CD4-positive, alpha-beta T cell (primary cell): ENCODE measurements around the gene PIMREG. TPM values are rescaled to one million over a fixed set of nuclear protein-coding genes. Genes with fewer than 3 reads are reported as not detected.

Source experiments
- ATAC-seq: fragments of 200-7000 bp; cut with Tn5 transposase; one replicate; pipeline ENCODE4 v1.10.0; 2022; ENCODE audit warnings: mild to moderate bottlenecking; ENCODE audit not compliant: poor library complexity
- CTCF ChIA-PET: fragments of 350-600 bp; sonication (Branson Sonifier 250); formaldehyde crosslinking; loops from one replicate; lab custom pipeline; 2021; ENCODE audit warnings: antibody characterized with exemption, inconsistent platforms; lab: Charles Lee
- POLR2A ChIA-PET: fragments of 350-600 bp; sonication (Branson Sonifier 250); formaldehyde crosslinking; loops from one replicate; lab custom pipeline; 2021; ENCODE audit warnings: antibody characterized with exemption, inconsistent platforms; lab: Charles Lee
- DNase-seq, 14 experiments: peaks; one replicate each; pipeline ENCODE4 v3.0.0-alpha.2; 2013 to 2020; ENCODE audit warnings: mixed read lengths in 2 of 14
- H3K27ac ChIP-seq, 2 donors: one replicate each; pipeline versions ENCODE4 v1.5.1 to v1.7.0; 2013; ENCODE audit warnings: low read length in 2 of 2, low read depth in 1 of 2, mild to moderate bottlenecking in 1 of 2
- H3K27me3 ChIP-seq, 2 experiments: 1 replicate in 1 of 2; 2 replicates in 1 of 2; pipeline versions ENCODE4 v1.6.1 to v1.7.0; 2013; ENCODE audit warnings: low read length in 2 of 2, control low read depth in 1 of 2, mild to moderate bottlenecking in 1 of 2, moderate library complexity in 1 of 2; ENCODE audit not compliant: insufficient read depth in 2 of 2, control insufficient read depth in 1 of 2
- H3K36me3 ChIP-seq: one replicate; pipeline ENCODE4 v1.6.1; 2013; ENCODE audit warnings: low read length, control low read depth; ENCODE audit not compliant: insufficient read depth
- H3K4me1 ChIP-seq: one replicate; pipeline ENCODE4 v1.6.1; 2013; ENCODE audit warnings: low read length, control low read depth; ENCODE audit not compliant: insufficient read depth
- H3K4me3 ChIP-seq: one replicate; pipeline ENCODE4 v1.5.1; 2013; ENCODE audit warnings: mild to moderate bottlenecking, low read length, moderate library complexity
- H3K9me3 ChIP-seq, 2 experiments: 1 replicate in 1 of 2; 2 replicates in 1 of 2; pipeline versions ENCODE4 v1.6.1 to v1.7.0; 2013; ENCODE audit warnings: low read length in 2 of 2, mild to moderate bottlenecking in 2 of 2, control low read depth in 1 of 2, moderate library complexity in 1 of 2; ENCODE audit not compliant: control insufficient read depth in 1 of 2, insufficient read depth in 1 of 2
- H3K27ac Mint-ChIP-seq: one replicate; pipeline ENCODE4 v1.8.0; 2020; ENCODE audit warnings: mixed read lengths
- H3K27me3 Mint-ChIP-seq: one replicate; pipeline ENCODE4 v1.8.0; 2021; ENCODE audit warnings: mixed read lengths
- H3K36me3 Mint-ChIP-seq: one replicate; pipeline ENCODE4 v1.8.0; 2021; ENCODE audit warnings: low read depth, mixed read lengths
- H3K4me1 Mint-ChIP-seq: one replicate; pipeline ENCODE4 v1.8.0; 2021; ENCODE audit warnings: low read depth, mixed read lengths
- H3K4me3 Mint-ChIP-seq: one replicate; pipeline ENCODE4 v1.8.0; 2020; ENCODE audit warnings: mild to moderate bottlenecking, mixed read lengths
- H3K9me3 Mint-ChIP-seq: one replicate; pipeline ENCODE4 v1.8.0; 2020; ENCODE audit warnings: mixed read lengths
- intact Hi-C, 2 experiments: fragments of 100-400 bp; cut with DNase I in 1 of 2; cut with micrococcal nuclease in 1 of 2; formaldehyde crosslinking; loops; one replicate each; pipeline versions ENCODE4 v1.15.1 to v1.9.0; 2023 to 2025; cut with DNase I, micrococcal nuclease
- total RNA-seq, 174 experiments: library from RNA in 2 of 174; stranded (reverse) in 2 of 174; gene quantifications; one replicate each; pipeline ENCODE4 v1.2.3 and lab custom pipeline; 2021 to 2026
- TF ChIP-seq, protein P1 (sequence below): fragments of 200-600 bp; IDR thresholded peaks from one replicate; pipeline ENCODE4 v1.8.0; 2022; ENCODE audit warnings: antibody characterized with exemption, mild to moderate bottlenecking

Gene PIMREG
- total RNA-seq, 2 experiments from 2014 or later = not detected

DNA sequence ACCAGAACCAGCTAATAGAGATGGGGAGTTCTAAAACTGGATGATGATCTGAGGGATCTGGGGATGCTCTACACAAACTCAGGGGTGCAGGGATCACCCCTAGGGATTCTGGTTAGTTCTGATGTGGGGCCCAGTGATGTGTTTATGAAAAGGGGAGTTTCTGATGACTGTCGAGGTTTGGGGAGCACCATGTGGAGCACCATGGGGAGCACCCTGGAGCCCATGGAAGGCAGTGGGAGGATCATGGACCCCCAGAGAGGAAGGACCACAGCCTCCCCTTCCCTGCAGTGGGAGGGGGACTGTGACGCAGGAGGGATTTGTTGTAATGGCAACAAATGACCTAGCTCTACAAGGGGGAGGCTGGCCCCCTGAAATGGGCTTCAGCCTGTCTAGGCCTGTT lies 18.4 kb downstream of the PIMREG start:
- H3K27me3 Mint-ChIP-seq = no peaks in the 10 kb centered on the region
- Histone ChIP-seq H3K4me3 (no peak overlapping the region), H3K27ac (no peak overlapping the region), H3K36me3 (no peaks in the 10 kb centered on the region), H3K9me3 (no peaks in the 10 kb centered on the region), H3K27me3 (no peaks in the 10 kb centered on the region), H3K4me1 (no peaks in the 10 kb centered on the region)
- POLR2A ChIA-PET = no interaction called here
- H3K9me3 Mint-ChIP-seq = no peaks in the 10 kb centered on the region
- intact Hi-C loops = no loop called here
- TF ChIP-seq, protein P1, sequence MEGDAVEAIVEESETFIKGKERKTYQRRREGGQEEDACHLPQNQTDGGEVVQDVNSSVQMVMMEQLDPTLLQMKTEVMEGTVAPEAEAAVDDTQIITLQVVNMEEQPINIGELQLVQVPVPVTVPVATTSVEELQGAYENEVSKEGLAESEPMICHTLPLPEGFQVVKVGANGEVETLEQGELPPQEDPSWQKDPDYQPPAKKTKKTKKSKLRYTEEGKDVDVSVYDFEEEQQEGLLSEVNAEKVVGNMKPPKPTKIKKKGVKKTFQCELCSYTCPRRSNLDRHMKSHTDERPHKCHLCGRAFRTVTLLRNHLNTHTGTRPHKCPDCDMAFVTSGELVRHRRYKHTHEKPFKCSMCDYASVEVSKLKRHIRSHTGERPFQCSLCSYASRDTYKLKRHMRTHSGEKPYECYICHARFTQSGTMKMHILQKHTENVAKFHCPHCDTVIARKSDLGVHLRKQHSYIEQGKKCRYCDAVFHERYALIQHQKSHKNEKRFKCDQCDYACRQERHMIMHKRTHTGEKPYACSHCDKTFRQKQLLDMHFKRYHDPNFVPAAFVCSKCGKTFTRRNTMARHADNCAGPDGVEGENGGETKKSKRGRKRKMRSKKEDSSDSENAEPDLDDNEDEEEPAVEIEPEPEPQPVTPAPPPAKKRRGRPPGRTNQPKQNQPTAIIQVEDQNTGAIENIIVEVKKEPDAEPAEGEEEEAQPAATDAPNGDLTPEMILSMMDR = no peak
- CTCF ChIA-PET = interaction anchor here (1.7 kb wide), 1 partner anchor 11 kb away, joined by 4 read pairs; no protein-coding TSS in a partner anchor
- DNase-seq = no peak
- no peak for ATAC-seq
- H3K4me3 Mint-ChIP-seq = no peak overlapping the region
- no peak overlapping the region for H3K27ac Mint-ChIP-seq
- H3K4me1 Mint-ChIP-seq = no peaks in the 10 kb centered on the region
- no peaks in the 10 kb centered on the region for H3K36me3 Mint-ChIP-seq

GRCh38 chr17:6463616-6464445 lies 19.6 kb downstream of the PIMREG start:
- CTCF ChIA-PET = interaction anchor here (1.2 to 1.7 kb wide), 2 partner anchors 9 kb away, joined by 3 to 4 read pairs; no protein-coding TSS in a partner anchor
- Histone ChIP-seq H3K4me1 (no peaks in the 10 kb centered on the region), H3K4me3 (no peak overlapping the region), H3K36me3 (no peaks in the 10 kb centered on the region), H3K9me3 (no peaks in the 10 kb centered on the region), H3K27me3 (no peaks in the 10 kb centered on the region), H3K27ac (no peak overlapping the region)
- H3K9me3 Mint-ChIP-seq = no peaks in the 10 kb centered on the region
- intact Hi-C loops = no loop called here
- no peak overlapping the region for H3K4me3 Mint-ChIP-seq
- no peak overlapping the region for H3K27ac Mint-ChIP-seq
- no peaks in the 10 kb centered on the region for H3K4me1 Mint-ChIP-seq
- no peak for DNase-seq
- TF ChIP-seq, protein P1 = no peak
- H3K27me3 Mint-ChIP-seq = no peaks in the 10 kb centered on the region
- POLR2A ChIA-PET = no interaction called here
- ATAC-seq = no peak
- H3K36me3 Mint-ChIP-seq = no peaks in the 10 kb centered on the region

GRCh38 chr17:6464446-6465041 lies 20.3 kb downstream of the PIMREG start:
- Mint-ChIP-seq H3K4me1 (no peaks in the 10 kb centered on the region), H3K36me3 (no peaks in the 10 kb centered on the region), H3K27ac (no peak overlapping the region), H3K4me3 (no peak overlapping the region), H3K9me3 (no peaks in the 10 kb centered on the region), H3K27me3 (no peaks in the 10 kb centered on the region)
- TF ChIP-seq, protein P1 = no peak
- Histone ChIP-seq H3K4me1 (no peaks in the 10 kb centered on the region), H3K36me3 (no peaks in the 10 kb centered on the region), H3K27me3 (no peaks in the 10 kb centered on the region), H3K9me3 (no peaks in the 10 kb centered on the region), H3K4me3 (no peak overlapping the region), H3K27ac (no peak overlapping the region)
- ChIA-PET CTCF (interaction anchor here (1.2 kb wide), 1 partner anchor 9 kb away, joined by 3 read pairs; no protein-coding TSS in a partner anchor), POLR2A (no interaction called here)
- intact Hi-C loops = no loop called here
- no peak for ATAC-seq
- DNase-seq = no peak
